ENCODE results near the gene SLC17A4.

Gene SLC17A4

DNA sequence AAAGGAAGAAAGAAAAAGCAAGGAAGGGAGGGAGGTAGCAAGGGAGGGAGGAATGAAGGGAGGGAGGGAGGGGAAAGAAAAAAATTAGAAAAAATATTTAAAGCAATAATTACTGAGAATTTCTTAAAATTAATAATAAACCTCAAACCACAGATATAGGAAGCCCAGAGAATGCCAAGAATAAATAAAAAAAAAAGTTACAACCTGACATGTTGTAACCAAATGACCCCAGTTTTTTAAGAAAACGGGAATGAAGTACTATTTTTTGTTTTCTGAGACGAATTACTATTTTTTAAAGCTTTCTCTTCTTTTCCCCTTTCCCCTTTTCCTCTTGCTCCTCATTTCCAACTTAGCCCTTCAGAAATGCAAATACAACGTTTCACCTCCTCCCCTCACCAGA lies 60.7 kb downstream of the SLC17A4 start:
- no peak for DNase-seq (ENCODE audit: low read depth, low spot score)

- DNase-seq (ENCODE audit: low read depth, low spot score), result no peak
Observed at GRCh38 chr6:25816252-25816651, 61.7 kb downstream of the SLC17A4 start.

DNA sequence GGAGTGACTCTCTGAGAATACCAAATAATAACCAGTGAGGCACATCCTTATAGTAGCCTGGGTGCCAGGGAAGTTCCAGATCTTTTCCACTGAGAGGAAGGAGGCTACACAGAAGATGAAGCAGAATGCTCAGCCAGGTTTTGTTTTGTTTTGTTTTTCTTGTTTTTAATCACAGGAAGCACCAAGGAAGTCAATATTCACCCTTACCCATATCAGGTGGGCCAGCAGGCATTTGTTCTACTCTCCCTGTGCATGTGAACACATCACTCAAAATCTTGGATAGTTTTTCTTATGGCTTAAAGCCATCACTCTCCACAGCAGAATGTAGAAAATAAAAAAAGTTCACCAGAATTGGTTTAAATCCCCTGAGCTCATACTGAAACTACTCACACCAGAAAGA lies 66.8 kb downstream of the SLC17A4 start:
- DNase-seq (ENCODE audit: low read depth, low spot score), result no peak

GRCh38 chr6:25829375-25829774 lies 74.8 kb downstream of the SLC17A4 start:
- no peak for DNase-seq (ENCODE audit: low read depth, low spot score)

DNA sequence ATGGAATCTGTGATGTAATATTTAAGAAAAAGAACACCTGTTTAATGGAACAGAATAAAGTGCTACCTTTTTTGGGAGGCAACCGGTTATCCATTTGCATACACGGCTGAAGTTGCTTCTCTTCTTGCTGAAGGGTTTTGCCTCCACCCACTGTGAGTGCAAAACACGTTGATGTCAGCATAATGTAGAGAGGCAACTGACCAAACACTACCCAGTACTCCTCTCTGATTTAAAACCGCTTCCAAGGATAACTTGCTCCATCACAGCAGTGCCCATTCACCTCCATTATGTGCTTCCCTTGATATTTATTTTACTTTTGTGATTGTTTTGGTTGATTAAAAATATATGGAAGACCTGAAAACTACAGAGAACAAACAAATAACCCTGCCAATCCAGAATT lies 75.9 kb downstream of the SLC17A4 start:
- DNase-seq (ENCODE audit: low read depth, low spot score), result no peak

All from activated CD4-positive, CD25-positive, alpha-beta regulatory T cell treated with anti-CD3 and anti-CD28 coated beads, Interleukin-2, amount 50 U/mL, for 16 hours (primary cell).